NCI-H460 (cell line): ENCODE results near the gene PIP4P1. TPM values are rescaled to one million over a fixed set of nuclear protein-coding genes. Genes with fewer than 3 reads are reported as not detected.

Source experiments
- DNase-seq: peaks from one replicate; pipeline ENCODE4 v3.0.0-alpha.2; 2016; ENCODE audit warnings: low read depth; ENCODE audit errors: extremely low read depth
- small RNA-seq, 2 experiments: library from RNA; depleted of rRNA; stranded (forward); fragments of <200 nt; gene quantifications; one replicate each; pipeline ENCODE3, GENCODE V24; 2014
- total RNA-seq: library from RNA; depleted of rRNA; stranded (reverse); fragments of >200 nt; shearing (Covaris generic); gene quantifications from 2 replicates; pipeline ENCODE4 v1.2.3, GENCODE V29; 2014; rRNA removed

Gene PIP4P1
- total RNA-seq, 1 experiment from 2014 or later = 20.6 TPM

DNA sequence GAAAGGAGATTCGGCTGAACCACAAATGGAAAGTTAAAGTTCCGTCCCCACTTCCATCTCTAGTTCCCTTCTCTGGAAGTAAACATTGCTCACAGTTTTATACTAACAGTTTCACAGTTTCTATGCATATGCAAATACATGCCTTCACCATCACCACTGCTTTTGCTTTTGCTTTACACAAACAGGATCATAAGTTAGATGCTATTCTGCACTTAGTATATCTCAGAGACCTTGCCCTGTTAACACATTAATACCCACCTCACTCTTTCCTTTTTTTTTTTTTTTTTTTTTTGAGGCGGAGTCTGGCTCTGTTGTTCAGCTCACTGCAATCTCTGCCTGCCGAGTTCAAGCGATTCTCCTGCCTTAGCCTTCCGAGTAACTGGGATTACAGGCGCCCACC, 48.8 kb downstream of the PIP4P1 start:
- DNase-seq = no peak

DNA sequence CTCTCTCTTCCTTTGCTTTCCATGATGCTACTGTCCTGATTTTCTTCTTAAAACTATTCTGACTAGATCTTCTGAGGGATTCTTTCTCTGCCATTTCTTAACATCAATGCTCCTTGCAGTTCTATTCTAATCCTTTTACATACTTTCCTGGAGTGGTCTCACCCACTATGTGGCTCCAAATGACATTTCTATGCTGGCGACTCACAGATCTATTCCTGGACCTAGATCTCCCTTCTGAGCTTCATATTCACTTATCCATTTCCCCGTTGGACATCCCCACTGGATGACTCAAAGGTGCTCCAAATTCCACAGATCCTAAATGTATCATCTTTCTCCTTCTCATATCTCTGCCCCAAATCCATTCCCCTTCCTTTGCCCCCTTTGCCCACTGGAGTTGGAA, 52.0 kb downstream of the PIP4P1 start:
- DNase-seq = no peak

Small RNAs within 50 kb of the gene (small RNA-seq; reads per million reads assigned to genes)
- gene RNA5SP382 = 0.02 to 0.29 reads per million in 2 experiments

Other genes with a start within 250 kb of the PIP4P1 start
- not detected in 2 replicates for gene OR11H6, start 237.7 kb downstream of the PIP4P1 start, total RNA-seq
- not detected in 2 replicates for gene OR11H7, start 232.5 kb downstream of the PIP4P1 start, total RNA-seq
- gene OR11H4, start 222.1 kb downstream of the PIP4P1 start, total RNA-seq = not detected in 2 replicates
- gene TTC5, start 155.5 kb downstream of the PIP4P1 start, total RNA-seq = 13.0 and 18.7 TPM in 2 replicates
- 258 and 275 TPM in 2 replicates for gene CCNB1IP1, start 128.2 kb downstream of the PIP4P1 start, total RNA-seq
- 35.7 and 39.4 TPM in 2 replicates for gene PARP2, start 117.8 kb downstream of the PIP4P1 start, total RNA-seq
- gene TEP1, start 47.9 kb downstream of the PIP4P1 start, total RNA-seq = 13.0 and 13.3 TPM in 2 replicates
- gene KLHL33, start 25.3 kb downstream of the PIP4P1 start, total RNA-seq = not detected in 2 replicates
- gene OSGEP, start 6.6 kb downstream of the PIP4P1 start, total RNA-seq = 29.6 and 32.6 TPM in 2 replicates
- gene APEX1, start 6.2 kb downstream of the PIP4P1 start, total RNA-seq = 96.7 and 151 TPM in 2 replicates
- gene PNP, start 8.0 kb upstream of the PIP4P1 start, total RNA-seq = 83.5 and 89.9 TPM in 2 replicates
- gene RNASE10, start 44.1 kb upstream of the PIP4P1 start, total RNA-seq = not detected in 2 replicates
- not detected in 2 replicates for gene RNASE9, start 99.6 kb upstream of the PIP4P1 start, total RNA-seq
- not detected in 2 replicates for gene RNASE11, start 126.6 kb upstream of the PIP4P1 start, total RNA-seq
- gene RNASE12, start 129.9 kb upstream of the PIP4P1 start, total RNA-seq = not detected in 2 replicates
- not detected in 2 replicates for gene OR6S1, start 180.3 kb upstream of the PIP4P1 start, total RNA-seq
- 22.9 and 36.7 TPM in 2 replicates for gene RNASE4, start 223.1 kb upstream of the PIP4P1 start, total RNA-seq
- 12.5 and 14.7 TPM in 2 replicates for gene ANG, start 227.3 kb upstream of the PIP4P1 start, total RNA-seq